Measurements from ENCODE around the gene SENP1. TPM values are rescaled to one million over a fixed set of nuclear protein-coding genes. Genes with fewer than 3 reads are reported as not detected.

Gene SENP1
- polyA plus RNA-seq, 3 donors: 5.2 to 8.0 (median 6.0) TPM

DNA sequence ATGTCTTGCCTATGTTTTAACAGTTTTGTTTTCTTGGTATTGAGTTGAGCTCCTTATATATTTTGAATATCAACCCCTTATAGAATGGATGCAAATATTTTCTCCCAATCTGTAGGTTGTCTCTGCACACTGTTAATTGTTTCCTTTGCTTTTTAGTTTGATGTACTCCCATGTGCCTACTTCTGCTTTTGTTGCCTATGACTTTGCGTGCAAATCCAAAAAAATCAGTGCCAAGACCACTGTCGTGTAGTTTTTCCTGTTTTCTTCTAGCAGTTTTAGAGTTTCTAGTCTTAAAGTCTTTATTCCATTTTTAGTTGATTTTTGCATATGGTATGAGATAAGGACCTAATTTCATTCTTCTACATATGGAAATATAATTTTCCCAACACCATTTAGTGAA lies 28.8 kb downstream of the SENP1 start:
- peaks cover 0 to 2% (median 0%) of the 10 kb centered on the region in 7 donors for H3K9me3 Mint-ChIP-seq
- TF ChIP-seq, protein P1, sequence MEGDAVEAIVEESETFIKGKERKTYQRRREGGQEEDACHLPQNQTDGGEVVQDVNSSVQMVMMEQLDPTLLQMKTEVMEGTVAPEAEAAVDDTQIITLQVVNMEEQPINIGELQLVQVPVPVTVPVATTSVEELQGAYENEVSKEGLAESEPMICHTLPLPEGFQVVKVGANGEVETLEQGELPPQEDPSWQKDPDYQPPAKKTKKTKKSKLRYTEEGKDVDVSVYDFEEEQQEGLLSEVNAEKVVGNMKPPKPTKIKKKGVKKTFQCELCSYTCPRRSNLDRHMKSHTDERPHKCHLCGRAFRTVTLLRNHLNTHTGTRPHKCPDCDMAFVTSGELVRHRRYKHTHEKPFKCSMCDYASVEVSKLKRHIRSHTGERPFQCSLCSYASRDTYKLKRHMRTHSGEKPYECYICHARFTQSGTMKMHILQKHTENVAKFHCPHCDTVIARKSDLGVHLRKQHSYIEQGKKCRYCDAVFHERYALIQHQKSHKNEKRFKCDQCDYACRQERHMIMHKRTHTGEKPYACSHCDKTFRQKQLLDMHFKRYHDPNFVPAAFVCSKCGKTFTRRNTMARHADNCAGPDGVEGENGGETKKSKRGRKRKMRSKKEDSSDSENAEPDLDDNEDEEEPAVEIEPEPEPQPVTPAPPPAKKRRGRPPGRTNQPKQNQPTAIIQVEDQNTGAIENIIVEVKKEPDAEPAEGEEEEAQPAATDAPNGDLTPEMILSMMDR (IDR thresholded peaks at IDR 0.05): no peak
- peak overlapping the region in 1 of 7 donors; percentile 5 for H3K27ac Mint-ChIP-seq

DNA sequence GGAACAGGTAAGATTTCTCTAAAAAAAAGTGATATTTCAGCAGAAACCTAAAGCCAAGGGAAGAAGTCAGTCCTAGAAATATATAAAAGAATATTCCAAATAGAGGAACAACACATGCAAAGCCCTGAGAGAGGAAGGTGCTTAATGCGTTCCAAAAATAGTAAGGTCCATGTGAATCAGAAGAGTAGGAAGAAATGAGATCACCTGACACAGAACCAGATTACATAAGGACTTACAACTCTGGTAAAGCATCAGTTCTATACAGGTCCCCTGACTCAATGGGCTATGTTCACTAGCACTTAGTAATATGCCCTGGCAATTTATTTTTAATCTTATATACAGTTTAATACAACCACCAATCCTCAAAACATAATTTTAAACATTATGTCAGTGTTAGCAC lies 30.0 kb downstream of the SENP1 start:
- Mint-ChIP-seq H3K27ac (peak overlapping the region in 1 of 7 donors; percentile 19), H3K36me3 (peaks cover 38 to 60% of the 10 kb centered on the region in 2 donors), H3K4me3 (no peak overlapping the region), H3K9me3 (peaks cover 0 to 2% (median 0%) of the 10 kb centered on the region in 7 donors), H3K4me1 (peaks cover 4% of the 10 kb centered on the region), H3K27me3 (ENCODE audit: low read depth in 3 of 3) (no peaks in the 10 kb centered on the region)
- Histone ChIP-seq H3K27me3 (ENCODE audit: control insufficient read depth in 2 of 2, insufficient read depth in 2 of 2, low read length in 2 of 2) (no peaks in the 10 kb centered on the region), H3K4me2 (replicated peaks; ENCODE audit: extremely low read depth, low read length, poor library complexity, severe bottlenecking) (no peak overlapping the region), H3K4me1 (ENCODE audit: control insufficient read depth in 1 of 2, insufficient read depth in 2 of 2, low read length in 2 of 2) (peaks cover 0 to 4% of the 10 kb centered on the region in 2 donors), H3K27ac (ENCODE audit: low read depth in 1 of 2, low read length in 2 of 2) (no peak overlapping the region), H3K9me3 (replicated peaks in 1 of 2; ENCODE audit: control insufficient read depth in 1 of 2, insufficient read depth in 1 of 2, low read length in 2 of 2) (no peaks in the 10 kb centered on the region), H4K20me1 (ENCODE audit: insufficient read depth, low read length) (no peaks in the 10 kb centered on the region), H3K36me3 (replicated peaks in 1 of 2; ENCODE audit: control insufficient read depth in 1 of 2, insufficient read depth in 2 of 2, low read length in 2 of 2) (peaks cover 38 to 66% of the 10 kb centered on the region in 2 donors), H3K9ac (ENCODE audit: insufficient read depth, low read length, poor library complexity, severe bottlenecking) (no peak overlapping the region), H3K4me3 (replicated peaks in 1 of 3; ENCODE audit: low read depth in 2 of 3, low read length in 3 of 3) (no peak overlapping the region), H2AFZ (ENCODE audit: insufficient read depth, low read depth, low read length, poor library complexity, severe bottlenecking) (no peak overlapping the region), H3K79me2 (ENCODE audit: insufficient read depth, low read length) (no peaks in the 10 kb centered on the region)
- TF ChIP-seq, protein P1 (IDR thresholded peaks at IDR 0.05): no peak
- WGBS (ENCODE audit: insufficient coverage): no CpG with 5 or more reads among the region's 1 CpG
- intact Hi-C loops (cut with micrococcal nuclease): no loop called here
- DNase-seq: no peak

More for the DNA sequence above, 28.8 kb downstream of the SENP1 start:
- Histone ChIP-seq H3K9ac (ENCODE audit: insufficient read depth, low read length, poor library complexity, severe bottlenecking) (no peak overlapping the region), H4K20me1 (ENCODE audit: insufficient read depth, low read length) (no peaks in the 10 kb centered on the region), H3K4me3 (replicated peaks in 1 of 3; ENCODE audit: low read depth in 2 of 3, low read length in 3 of 3) (no peak overlapping the region), H3K9me3 (replicated peaks in 1 of 2; ENCODE audit: control insufficient read depth in 1 of 2, insufficient read depth in 1 of 2, low read length in 2 of 2) (no peaks in the 10 kb centered on the region), H3K4me1 (ENCODE audit: control insufficient read depth in 1 of 2, insufficient read depth in 2 of 2, low read length in 2 of 2) (peaks cover 0 to 4% of the 10 kb centered on the region in 2 donors), H3K79me2 (ENCODE audit: insufficient read depth, low read length) (no peaks in the 10 kb centered on the region), H2AFZ (ENCODE audit: insufficient read depth, low read depth, low read length, poor library complexity, severe bottlenecking) (no peak overlapping the region), H3K27me3 (ENCODE audit: control insufficient read depth in 2 of 2, insufficient read depth in 2 of 2, low read length in 2 of 2) (no peaks in the 10 kb centered on the region), H3K4me2 (replicated peaks; ENCODE audit: extremely low read depth, low read length, poor library complexity, severe bottlenecking) (no peak overlapping the region), H3K36me3 (replicated peaks in 1 of 2; ENCODE audit: control insufficient read depth in 1 of 2, insufficient read depth in 2 of 2, low read length in 2 of 2) (peaks cover 32 to 65% of the 10 kb centered on the region in 2 donors), H3K27ac (ENCODE audit: low read depth in 1 of 2, low read length in 2 of 2) (no peak overlapping the region)
- WGBS (ENCODE audit: insufficient coverage): no CpG with 5 or more reads among the region's 2 CpGs
- H3K27me3 Mint-ChIP-seq (ENCODE audit: low read depth in 3 of 3): no peaks in the 10 kb centered on the region
- H3K4me1 Mint-ChIP-seq: peaks cover 4% of the 10 kb centered on the region
- intact Hi-C loops (cut with micrococcal nuclease): no loop called here
- H3K4me3 Mint-ChIP-seq: no peak overlapping the region
- no peak for DNase-seq
- H3K36me3 Mint-ChIP-seq: peaks cover 38 to 61% of the 10 kb centered on the region in 2 donors

Data from CD14-positive monocyte (primary cell).